Measurements from ENCODE around the gene SLAIN2. TPM values are rescaled to one million over a fixed set of nuclear protein-coding genes. Genes with fewer than 3 reads are reported as not detected.
"Not testable (repeated sequence)": the region's sequence is repeated elsewhere in the genome, so short reads cannot be mapped to it uniquely, and the experiment has no call there.

SLAIN2 gene
- polyA plus RNA-seq, 4 donors: 21.1 to 34.4 (median 21.7) TPM

DNA sequence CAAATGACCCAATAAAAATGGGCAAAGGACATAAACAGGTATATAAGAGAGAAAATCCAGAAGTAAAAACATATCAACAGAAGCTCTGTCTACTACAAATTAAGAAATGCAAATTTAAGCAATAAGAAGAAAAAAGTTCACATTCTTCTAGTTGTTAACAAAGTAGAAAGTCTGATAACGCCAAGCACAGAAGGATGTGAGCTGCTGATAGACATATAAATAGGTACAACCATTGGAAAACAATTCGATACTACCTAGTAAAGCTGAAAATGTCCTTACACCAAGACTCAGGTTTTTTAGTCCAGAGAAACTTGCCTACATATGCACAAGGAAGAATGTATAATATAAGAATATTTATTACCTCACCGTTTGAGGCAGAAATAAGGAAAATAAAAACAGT, 35.8 kb upstream of the SLAIN2 start:
- Histone ChIP-seq H3K27ac (ENCODE audit: low read depth in 1 of 3, low read length in 2 of 3) (no peak overlapping the region), H3K36me3 (ENCODE audit: control insufficient read depth in 3 of 3, insufficient read depth in 2 of 3, low read depth in 1 of 3, low read length in 3 of 3) (no peaks in the 10 kb centered on the region), H3K27me3 (ENCODE audit: control insufficient read depth in 3 of 3, insufficient read depth in 3 of 3, low read length in 3 of 3) (no peaks in the 10 kb centered on the region), H3K9me3 (ENCODE audit: control insufficient read depth in 2 of 2, insufficient read depth in 1 of 2, low read depth in 1 of 2, low read length in 1 of 2) (no peaks in the 10 kb centered on the region), H3K4me1 (ENCODE audit: control insufficient read depth in 3 of 3, insufficient read depth in 2 of 3, low read depth in 1 of 3, low read length in 2 of 3) (no peaks in the 10 kb centered on the region), H3K4me3 (ENCODE audit: low read depth in 1 of 3, low read length in 3 of 3) (no peak overlapping the region)
- DNase-seq: no peak
- FAIRE-seq: no peak
- 76 to 84% (median 78%) methylated on average over 3 of the region's 3 CpGs for WGBS, 3 donors

DNA sequence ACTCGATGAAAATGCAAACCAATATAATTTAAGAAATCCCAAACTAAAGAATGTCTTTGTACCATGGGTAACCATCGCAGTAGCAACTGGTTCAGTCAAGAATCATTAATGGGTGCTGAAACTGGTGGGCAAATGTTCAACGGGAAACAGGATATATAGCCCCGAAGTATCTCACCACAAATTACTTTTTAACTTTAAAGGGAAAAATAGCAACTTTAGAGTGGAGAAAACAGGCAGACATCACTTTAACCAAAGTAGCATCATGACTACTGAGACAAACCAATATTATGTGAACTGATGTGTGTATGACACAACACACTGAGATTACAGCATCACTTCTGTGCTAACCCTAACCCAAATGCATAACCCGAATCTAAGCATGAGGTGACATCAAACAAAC, 33.8 kb upstream of the SLAIN2 start:
- Histone ChIP-seq H3K4me1 (ENCODE audit: control insufficient read depth in 3 of 3, insufficient read depth in 2 of 3, low read depth in 1 of 3, low read length in 2 of 3) (no peaks in the 10 kb centered on the region), H3K27me3 (ENCODE audit: control insufficient read depth in 3 of 3, insufficient read depth in 3 of 3, low read length in 3 of 3) (no peaks in the 10 kb centered on the region)

DNA sequence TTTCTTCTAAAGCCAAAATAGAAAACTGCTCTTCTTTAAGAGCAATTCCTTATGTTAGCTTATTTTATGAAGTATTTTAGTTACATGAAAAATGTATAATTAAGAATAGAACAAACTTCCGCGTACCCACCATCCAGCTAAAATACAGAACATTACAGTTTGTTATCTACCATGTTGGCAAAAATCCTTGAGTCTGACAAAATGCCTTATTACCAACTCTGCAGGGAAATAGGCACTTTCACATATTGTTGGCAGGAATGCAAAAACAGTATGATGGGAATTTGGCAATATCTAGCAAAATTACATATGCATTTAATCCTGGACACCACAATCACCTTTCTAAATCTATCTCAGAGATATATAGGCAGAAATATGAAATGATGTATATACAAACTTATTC, 32.4 kb upstream of the SLAIN2 start:
- Histone ChIP-seq H3K4me1 (ENCODE audit: control insufficient read depth in 3 of 3, insufficient read depth in 2 of 3, low read depth in 1 of 3, low read length in 2 of 3) (no peaks in the 10 kb centered on the region), H3K36me3 (ENCODE audit: control insufficient read depth in 3 of 3, insufficient read depth in 2 of 3, low read depth in 1 of 3, low read length in 3 of 3) (no peaks in the 10 kb centered on the region), H3K27me3 (ENCODE audit: control insufficient read depth in 3 of 3, insufficient read depth in 3 of 3, low read length in 3 of 3) (no peaks in the 10 kb centered on the region), H3K4me3 (ENCODE audit: low read depth in 1 of 3, low read length in 3 of 3) (no peak overlapping the region), H3K27ac (ENCODE audit: low read depth in 1 of 3, low read length in 2 of 3) (no peak overlapping the region), H3K9me3 (ENCODE audit: control insufficient read depth in 2 of 2, insufficient read depth in 1 of 2, low read depth in 1 of 2, low read length in 1 of 2) (no peaks in the 10 kb centered on the region)
- DNase-seq: no peak
- WGBS, 3 donors: 92 to 99% (median 93%) methylated on average over 2 of the region's 2 CpGs
- FAIRE-seq: no peak

More for the DNA sequence above, 33.8 kb upstream of the SLAIN2 start:
- H3K9me3 ChIP-seq (ENCODE audit: control insufficient read depth in 2 of 2, insufficient read depth in 1 of 2, low read depth in 1 of 2, low read length in 1 of 2): no peaks in the 10 kb centered on the region
- WGBS, 3 donors: 84 to 92% (median 86%) methylated on average over 5 of the region's 5 CpGs
- DNase-seq: no peak
- no peaks in the 10 kb centered on the region for H3K36me3 ChIP-seq (ENCODE audit: control insufficient read depth in 3 of 3, insufficient read depth in 2 of 3, low read depth in 1 of 3, low read length in 3 of 3)
- no peak overlapping the region for H3K27ac ChIP-seq (ENCODE audit: low read depth in 1 of 3, low read length in 2 of 3)
- H3K4me3 ChIP-seq (ENCODE audit: low read depth in 1 of 3, low read length in 3 of 3): no peak overlapping the region
- no peak for FAIRE-seq

DNA sequence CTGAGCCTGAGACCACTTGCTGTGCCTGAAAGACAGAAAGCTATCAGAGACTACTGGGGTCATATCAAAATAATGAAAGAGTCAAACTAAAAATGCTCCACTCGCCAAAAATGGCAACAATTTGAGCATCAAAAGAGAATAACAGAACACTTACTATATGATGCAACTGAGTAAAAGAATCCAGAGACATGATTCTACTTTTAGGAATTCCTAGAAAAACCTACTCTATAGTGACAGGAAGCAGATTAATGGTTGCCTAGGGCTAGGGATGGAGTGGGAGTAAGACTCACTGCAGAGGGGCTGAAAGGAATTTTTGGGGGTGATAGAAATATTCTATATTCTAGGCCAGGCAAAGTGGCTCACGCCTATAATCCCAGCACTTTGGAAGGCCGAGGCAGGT, 29.4 kb upstream of the SLAIN2 start:
- 86 to 89% (median 87%) methylated on average over 3 of the region's 3 CpGs for WGBS, 3 donors
- Histone ChIP-seq H3K27ac (ENCODE audit: low read depth in 1 of 3, low read length in 2 of 3) (no peak overlapping the region), H3K4me3 (ENCODE audit: low read depth in 1 of 3, low read length in 3 of 3) (no peak overlapping the region), H3K9me3 (ENCODE audit: control insufficient read depth in 2 of 2, insufficient read depth in 1 of 2, low read depth in 1 of 2, low read length in 1 of 2) (no peaks in the 10 kb centered on the region), H3K4me1 (ENCODE audit: control insufficient read depth in 3 of 3, insufficient read depth in 2 of 3, low read depth in 1 of 3, low read length in 2 of 3) (no peaks in the 10 kb centered on the region), H3K27me3 (ENCODE audit: control insufficient read depth in 3 of 3, insufficient read depth in 3 of 3, low read length in 3 of 3) (no peaks in the 10 kb centered on the region), H3K36me3 (ENCODE audit: control insufficient read depth in 3 of 3, insufficient read depth in 2 of 3, low read depth in 1 of 3, low read length in 3 of 3) (no peaks in the 10 kb centered on the region)
- no peak for DNase-seq
- FAIRE-seq: no peak

DNA sequence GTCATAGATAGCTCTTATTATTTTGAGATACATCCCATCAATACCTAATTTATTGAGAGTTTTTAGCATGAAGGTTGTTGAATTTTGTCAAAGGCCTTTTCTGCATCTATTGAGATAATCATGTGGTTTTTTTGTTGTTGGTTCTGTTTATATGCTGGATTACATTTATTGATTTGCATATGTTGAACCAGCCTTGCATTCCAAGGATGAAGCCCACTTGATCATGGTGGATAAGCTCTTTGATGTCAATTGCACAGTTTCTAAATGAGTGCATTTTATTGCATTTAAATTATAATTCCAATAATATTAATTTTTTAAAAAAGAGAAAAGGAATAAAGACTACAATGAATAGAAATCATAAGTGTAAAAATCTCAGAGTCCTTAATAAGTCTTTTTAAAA, 26.6 kb upstream of the SLAIN2 start:
- H3K4me3 ChIP-seq (ENCODE audit: low read depth in 1 of 3, low read length in 3 of 3); H3K36me3 ChIP-seq (ENCODE audit: control insufficient read depth in 3 of 3, insufficient read depth in 2 of 3, low read depth in 1 of 3, low read length in 3 of 3); H3K9me3 ChIP-seq (ENCODE audit: control insufficient read depth in 2 of 2, insufficient read depth in 1 of 2, low read depth in 1 of 2, low read length in 1 of 2); H3K27ac ChIP-seq (ENCODE audit: low read depth in 1 of 3, low read length in 2 of 3); H3K4me1 ChIP-seq (ENCODE audit: control insufficient read depth in 3 of 3, insufficient read depth in 2 of 3, low read depth in 1 of 3, low read length in 2 of 3); FAIRE-seq; DNase-seq; H3K27me3 ChIP-seq (ENCODE audit: control insufficient read depth in 3 of 3, insufficient read depth in 3 of 3, low read length in 3 of 3): not testable (repeated sequence)

DNA sequence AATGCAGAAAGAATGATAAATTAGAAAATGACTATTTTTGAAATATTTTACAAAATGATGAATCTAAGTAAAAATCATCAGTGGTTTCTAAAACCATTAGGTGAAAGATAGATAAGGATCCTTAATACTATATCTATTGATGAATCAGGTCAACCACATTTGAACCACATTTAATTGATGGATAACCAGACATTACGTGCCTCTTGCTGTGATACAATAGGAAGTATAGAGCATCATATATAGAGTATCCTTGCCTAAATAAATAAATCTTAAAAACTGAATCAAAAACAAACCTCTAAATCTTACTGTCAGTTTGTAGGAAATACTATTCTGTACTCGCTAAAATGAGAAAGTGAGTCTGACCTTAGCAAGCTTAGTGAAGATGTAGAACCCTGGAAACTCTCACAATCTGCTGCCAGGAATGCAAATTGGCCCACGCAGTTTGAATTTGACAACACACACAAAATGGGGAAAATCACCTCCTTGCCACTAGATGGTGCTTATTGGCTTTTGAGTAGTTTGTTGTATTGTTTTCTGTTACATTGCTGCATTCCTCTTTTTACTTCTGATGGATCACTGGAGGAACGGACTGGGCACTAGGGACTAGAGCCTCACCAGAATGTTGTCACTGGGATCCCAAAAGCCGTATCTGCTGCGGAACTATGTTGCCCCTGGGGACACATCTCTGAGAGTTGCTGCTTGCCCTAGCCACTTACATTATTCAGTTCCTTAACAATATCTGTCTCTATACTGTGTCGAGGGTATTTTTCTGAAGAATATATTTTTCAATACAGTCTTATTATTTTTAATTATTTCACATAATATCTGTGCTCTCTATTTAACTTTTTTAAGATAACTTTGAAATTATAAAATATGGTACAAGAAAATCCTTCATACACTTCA, 25.4 kb upstream of the SLAIN2 start:
- FAIRE-seq: no peak
- H3K27me3 ChIP-seq (ENCODE audit: control insufficient read depth in 3 of 3, insufficient read depth in 3 of 3, low read length in 3 of 3): no peaks in the 10 kb centered on the region
- no peak overlapping the region for H3K4me3 ChIP-seq (ENCODE audit: low read depth in 1 of 3, low read length in 3 of 3)
- no peaks in the 10 kb centered on the region for H3K9me3 ChIP-seq (ENCODE audit: control insufficient read depth in 2 of 2, insufficient read depth in 1 of 2, low read depth in 1 of 2, low read length in 1 of 2)
- H3K4me1 ChIP-seq (ENCODE audit: control insufficient read depth in 3 of 3, insufficient read depth in 2 of 3, low read depth in 1 of 3, low read length in 2 of 3): no peaks in the 10 kb centered on the region
- peak; percentile 57 to 64 for DNase-seq
- H3K27ac ChIP-seq (ENCODE audit: low read depth in 1 of 3, low read length in 2 of 3): no peak overlapping the region
- H3K36me3 ChIP-seq (ENCODE audit: control insufficient read depth in 3 of 3, insufficient read depth in 2 of 3, low read depth in 1 of 3, low read length in 3 of 3): no peaks in the 10 kb centered on the region
- 33 to 37% (median 34%) methylated on average over 7 of the region's 7 CpGs for WGBS, 3 donors

DNA sequence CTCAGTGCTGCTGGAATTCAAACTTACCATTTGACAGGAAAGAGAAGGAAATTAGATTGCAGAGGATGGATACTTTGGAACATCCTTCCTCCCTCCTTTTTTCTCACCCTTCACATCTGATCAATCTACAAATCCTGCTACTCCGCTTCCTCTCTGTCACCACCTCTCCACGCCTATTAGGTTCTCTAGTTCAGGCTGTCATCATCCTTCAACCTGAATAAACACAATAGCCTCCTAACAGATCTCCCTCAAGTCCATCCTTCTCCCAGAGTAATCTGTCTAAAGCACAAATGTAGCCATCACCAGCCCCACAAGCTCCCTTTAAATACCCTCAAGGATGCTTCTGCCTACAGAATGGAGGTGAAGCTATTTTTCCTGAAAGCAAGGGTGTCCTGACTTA, 20.0 kb upstream of the SLAIN2 start:
- no peak overlapping the region for H3K4me3 ChIP-seq (ENCODE audit: low read depth in 1 of 3, low read length in 3 of 3)
- H3K4me1 ChIP-seq (ENCODE audit: control insufficient read depth in 3 of 3, insufficient read depth in 2 of 3, low read depth in 1 of 3, low read length in 2 of 3): no peaks in the 10 kb centered on the region
- H3K9me3 ChIP-seq (ENCODE audit: control insufficient read depth in 2 of 2, insufficient read depth in 1 of 2, low read depth in 1 of 2, low read length in 1 of 2): no peaks in the 10 kb centered on the region
- no peak overlapping the region for H3K27ac ChIP-seq (ENCODE audit: low read depth in 1 of 3, low read length in 2 of 3)
- H3K36me3 ChIP-seq (ENCODE audit: control insufficient read depth in 3 of 3, insufficient read depth in 2 of 3, low read depth in 1 of 3, low read length in 3 of 3): no peaks in the 10 kb centered on the region
- no peaks in the 10 kb centered on the region for H3K27me3 ChIP-seq (ENCODE audit: control insufficient read depth in 3 of 3, insufficient read depth in 3 of 3, low read length in 3 of 3)
- no peak for FAIRE-seq
- 77 to 100% (median 91%) methylated on average over 2 of the region's 2 CpGs for WGBS, 3 donors
- DNase-seq: no peak

DNA sequence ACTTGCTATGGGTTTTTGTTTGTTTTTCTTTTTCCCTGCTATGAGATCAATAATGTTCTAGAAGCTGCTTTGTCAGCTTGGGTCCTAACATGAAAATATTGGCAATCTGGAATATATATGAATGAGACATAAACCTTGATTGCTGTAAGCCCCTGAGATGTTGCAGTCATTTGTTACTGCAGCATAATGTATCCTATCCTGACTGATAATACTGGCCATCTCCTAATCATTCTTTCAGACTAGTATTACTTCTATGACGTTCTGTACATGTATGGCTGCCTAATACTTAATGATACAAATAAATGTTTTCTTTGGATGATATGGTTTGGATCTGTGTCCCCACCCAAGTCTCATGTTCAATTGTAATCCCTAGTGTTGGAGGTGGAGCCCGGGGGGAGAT, 19.3 kb upstream of the SLAIN2 start:
- no peaks in the 10 kb centered on the region for H3K4me1 ChIP-seq (ENCODE audit: control insufficient read depth in 3 of 3, insufficient read depth in 2 of 3, low read depth in 1 of 3, low read length in 2 of 3)
- H3K27ac ChIP-seq (ENCODE audit: low read depth in 1 of 3, low read length in 2 of 3): no peak overlapping the region
- no peak for DNase-seq
- no peaks in the 10 kb centered on the region for H3K27me3 ChIP-seq (ENCODE audit: control insufficient read depth in 3 of 3, insufficient read depth in 3 of 3, low read length in 3 of 3)
- no peaks in the 10 kb centered on the region for H3K36me3 ChIP-seq (ENCODE audit: control insufficient read depth in 3 of 3, insufficient read depth in 2 of 3, low read depth in 1 of 3, low read length in 3 of 3)
- no peak for FAIRE-seq
- no peak overlapping the region for H3K4me3 ChIP-seq (ENCODE audit: low read depth in 1 of 3, low read length in 3 of 3)
- no peaks in the 10 kb centered on the region for H3K9me3 ChIP-seq (ENCODE audit: control insufficient read depth in 2 of 2, insufficient read depth in 1 of 2, low read depth in 1 of 2, low read length in 1 of 2)
- 87 to 91% (median 91%) methylated on average over 2 of the region's 2 CpGs for WGBS, 3 donors

DNA sequence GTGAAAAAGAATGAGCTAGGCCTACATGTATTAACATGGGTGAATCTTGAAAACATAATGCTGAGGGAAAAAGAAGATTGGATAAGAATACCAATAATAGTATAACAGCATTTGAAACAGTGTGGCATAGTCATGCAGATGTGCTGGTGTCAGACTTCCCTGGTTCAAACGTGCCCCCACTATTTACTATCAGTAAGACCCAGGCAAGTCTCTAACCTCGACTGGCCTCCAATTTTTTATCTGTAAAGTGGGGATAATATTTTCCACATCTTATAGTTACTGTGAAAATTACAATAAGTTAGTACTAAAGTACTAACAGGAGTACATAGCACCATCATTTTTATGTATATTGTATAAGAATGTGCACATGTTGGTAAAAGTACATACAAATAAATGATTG, 17.0 kb upstream of the SLAIN2 start:
- Histone ChIP-seq H3K4me1 (ENCODE audit: control insufficient read depth in 3 of 3, insufficient read depth in 2 of 3, low read depth in 1 of 3, low read length in 2 of 3) (no peaks in the 10 kb centered on the region), H3K27me3 (ENCODE audit: control insufficient read depth in 3 of 3, insufficient read depth in 3 of 3, low read length in 3 of 3) (no peaks in the 10 kb centered on the region), H3K36me3 (ENCODE audit: control insufficient read depth in 3 of 3, insufficient read depth in 2 of 3, low read depth in 1 of 3, low read length in 3 of 3) (no peaks in the 10 kb centered on the region), H3K9me3 (ENCODE audit: control insufficient read depth in 2 of 2, insufficient read depth in 1 of 2, low read depth in 1 of 2, low read length in 1 of 2) (no peaks in the 10 kb centered on the region), H3K27ac (ENCODE audit: low read depth in 1 of 3, low read length in 2 of 3) (no peak overlapping the region), H3K4me3 (ENCODE audit: low read depth in 1 of 3, low read length in 3 of 3) (no peak overlapping the region)
- WGBS, 3 donors: 49 to 88% (median 75%) methylated on average over 2 of the region's 2 CpGs
- DNase-seq (no peak), FAIRE-seq (no peak)
